GM23338 (cell line): Measurements from ENCODE around the gene IGF2BP3. TPM values are rescaled to one million over a fixed set of nuclear protein-coding genes. Genes with fewer than 3 reads are reported as not detected.
A peak's percentile ranks its signal among the peaks of the same experiment; 100 is the strongest.

Experiments
- ATAC-seq: fragments of 200-7000 bp; cut with Tn5 transposase; 3 replicates; pipeline ENCODE4 v1.9.1; 2020
- DNase-seq: peaks from one replicate; pipeline ENCODE4 v3.0.0-alpha.2; 2015; ENCODE audit warnings: low spot score
- H2AFZ ChIP-seq: fragments of 200-600 bp; sonication (generic); 2 replicates; pipeline ENCODE4 v1.8.0; 2016; ENCODE audit warnings: antibody characterized with exemption, mild to moderate bottlenecking, moderate library complexity
- H3F3A ChIP-seq: fragments of 200-600 bp; sonication (generic); replicated peaks from 2 replicates; pipeline ENCODE4 v1.8.0; 2017; ENCODE audit warnings: antibody characterized with exemption, mixed run types, low read depth
- H3K27ac ChIP-seq: fragments of 200-600 bp; sonication (generic); 2 replicates; pipeline ENCODE4 v1.6.1; 2016; ENCODE audit warnings: low read depth
- H3K27me3 ChIP-seq: fragments of 200-600 bp; sonication (generic); 2 replicates; pipeline ENCODE4 v1.8.0; 2016; ENCODE audit warnings: mild to moderate bottlenecking, mixed run types, moderate library complexity; ENCODE audit not compliant: insufficient read depth
- H3K36me3 ChIP-seq: fragments of 200-600 bp; sonication (generic); 2 replicates; pipeline ENCODE4 v1.8.0; 2016; ENCODE audit warnings: mild to moderate bottlenecking; ENCODE audit not compliant: insufficient read depth
- H3K4me1 ChIP-seq: fragments of 200-600 bp; sonication (generic); 2 replicates; pipeline ENCODE4 v1.8.0; 2016; ENCODE audit warnings: mild to moderate bottlenecking, moderate library complexity; ENCODE audit not compliant: insufficient read depth
- H3K4me2 ChIP-seq: fragments of 200-600 bp; sonication (generic); 2 replicates; pipeline ENCODE4 v1.7.1; 2017; ENCODE audit warnings: mixed run types
- H3K4me3 ChIP-seq: fragments of 200-600 bp; sonication (generic); 2 replicates; pipeline ENCODE4 v1.6.1; 2016; ENCODE audit warnings: mixed run types
- H3K79me2 ChIP-seq: fragments of 200-600 bp; sonication (generic); replicated peaks from 2 replicates; pipeline ENCODE4 v1.8.0; 2017; ENCODE audit warnings: mild to moderate bottlenecking; ENCODE audit not compliant: insufficient read depth
- H3K9me2 ChIP-seq: fragments of 200-600 bp; sonication (generic); 2 replicates; pipeline ENCODE4 v1.8.0; 2017; ENCODE audit not compliant: insufficient read depth
- H4K20me1 ChIP-seq: fragments of 200-600 bp; sonication (generic); replicated peaks from 2 replicates; pipeline ENCODE4 v1.8.0; 2017; ENCODE audit warnings: mild to moderate bottlenecking; ENCODE audit not compliant: insufficient read depth
- H3K27ac Mint-ChIP-seq: 2 replicates; pipeline ENCODE4 v1.8.0; 2020; ENCODE audit warnings: inconsistent platforms, mild to moderate bottlenecking, moderate library complexity, mixed read lengths
- H3K27me3 Mint-ChIP-seq: 3 replicates; pipeline ENCODE4 v1.8.0; 2022; ENCODE audit warnings: low read depth, mild to moderate bottlenecking, moderate library complexity, mixed read lengths, inconsistent platforms; ENCODE audit not compliant: insufficient read depth, poor library complexity
- H3K36me3 Mint-ChIP-seq: 3 replicates; pipeline ENCODE4 v1.8.0; 2021; ENCODE audit warnings: low read depth, mild to moderate bottlenecking, inconsistent platforms, moderate library complexity, mixed read lengths
- H3K4me1 Mint-ChIP-seq: 3 replicates; pipeline ENCODE4 v1.8.0; 2020; ENCODE audit warnings: mild to moderate bottlenecking, inconsistent platforms, mixed read lengths
- H3K4me3 Mint-ChIP-seq: 3 replicates; pipeline ENCODE4 v1.8.0; 2021; ENCODE audit warnings: moderate library complexity, mild to moderate bottlenecking, inconsistent platforms, mixed read lengths
- H3K9me3 Mint-ChIP-seq: 3 replicates; pipeline ENCODE4 v1.8.0; 2020; ENCODE audit warnings: moderate library complexity, mild to moderate bottlenecking, inconsistent platforms, mixed read lengths
- CTCF ChIP-seq, 2 experiments: fragments of 200-600 bp in 1 of 2; sonication (generic) in 1 of 2; conservative IDR thresholded peaks; 2 replicates each; pipeline versions ENCODE4 v1.5.1 to v1.6.1; 2016 to 2017; ENCODE audit warnings: antibody characterized with exemption in 2 of 2, low read depth in 2 of 2, mild to moderate bottlenecking in 2 of 2, moderate library complexity in 1 of 2
- ETS1 ChIP-seq: IDR thresholded peaks from 2 replicates; pipeline ENCODE4 v1.6.1; 2016; ENCODE audit warnings: antibody characterized with exemption
- EZH2 ChIP-seq: fragments of 200-600 bp; sonication (generic); IDR thresholded peaks from one replicate; pipeline ENCODE4 v1.8.0; 2017; ENCODE audit warnings: antibody characterized with exemption, mild to moderate bottlenecking, low read depth; ENCODE audit not compliant: unreplicated experiment
- EZH2phosphoT487 ChIP-seq: fragments of 200-600 bp; sonication (generic); IDR thresholded peaks from one replicate; pipeline ENCODE4 v1.8.1; 2018; ENCODE audit warnings: antibody characterized with exemption; ENCODE audit not compliant: unreplicated experiment
- JUNB ChIP-seq: IDR thresholded peaks from one replicate; pipeline ENCODE4 v1.6.1; 2016; ENCODE audit warnings: antibody characterized with exemption; ENCODE audit not compliant: unreplicated experiment
- POLR2AphosphoS5 ChIP-seq: IDR thresholded peaks from 2 replicates; pipeline ENCODE4 v1.6.1; 2016; ENCODE audit warnings: antibody characterized with exemption, low read depth
- REST ChIP-seq: IDR thresholded peaks from one replicate; pipeline ENCODE4 v1.6.1; 2018; ENCODE audit warnings: antibody characterized with exemption; ENCODE audit not compliant: unreplicated experiment
- ZNF331 ChIP-seq: fragments of 250-450 bp; sonication (Bioruptor Pico); IDR thresholded peaks from 2 replicates; pipeline ENCODE4 v1.5.0; 2020; ENCODE audit warnings: low read depth, mild to moderate bottlenecking, moderate library complexity
- ZNF462 ChIP-seq: fragments of 250-450 bp; sonication (Bioruptor Pico); IDR thresholded peaks from 2 replicates; pipeline ENCODE4 v1.5.0; 2020; ENCODE audit warnings: mild to moderate bottlenecking, moderate library complexity
- polyA plus RNA-seq: library from polyadenylated mRNA; unstranded; fragments of >200 nt; fragmentation: Nextera tagmentation; extraction: Ambion mirVana; gene quantifications from 2 replicates; pipeline ENCODE4 v1.2.1, GENCODE V29; 2016
- total RNA-seq: library from RNA; depleted of rRNA; stranded (reverse); fragments of >200 nt; shearing (Covaris generic); gene quantifications from 2 replicates; pipeline ENCODE4 v1.2.3, GENCODE V29; 2014

The IGF2BP3 gene
- total and polyA plus RNA-seq, 2 experiments from 2014 or later: 52.0 to 183 TPM

GRCh38 chr7:23474829-23475575, 4.7 kb upstream of the IGF2BP3 start:
- DNase-seq: no peak
- no peaks in the 10 kb centered on the region for H3K9me2 ChIP-seq
- no peak overlapping the region for H2AFZ ChIP-seq
- H3K9me3 Mint-ChIP-seq: peaks cover 2% of the 10 kb centered on the region; the same call in 2 of the 3 replicates
- peaks cover 65% of the 10 kb centered on the region for H3K79me2 ChIP-seq
- peak overlapping the region; percentile 84 for H3K4me3 Mint-ChIP-seq
- no peak for TF ChIP-seq POLR2AphosphoS5
- no peak for TF ChIP-seq ZNF331
- no peak for TF ChIP-seq ZNF462 (CRISPR knock-in tag)
- TF ChIP-seq ETS1: no peak
- no peak for TF ChIP-seq EZH2
- no peak for TF ChIP-seq EZH2phosphoT487
- no peak for TF ChIP-seq REST
- no peak for TF ChIP-seq JUNB
- TF ChIP-seq CTCF (conservative IDR thresholded peaks at IDR 0.05; ENCODE audit: low read depth in 2 of 2): no peak
- peak overlapping the region; percentile 74 for H3K4me2 ChIP-seq
- H3K27me3 Mint-ChIP-seq: peaks cover 16% of the 10 kb centered on the region
- peak overlapping the region; percentile 56 for H3K4me3 ChIP-seq
- no peaks in the 10 kb centered on the region for H3F3A ChIP-seq
- H3K27me3 ChIP-seq: no peaks in the 10 kb centered on the region
- H3K4me1 ChIP-seq: peaks cover 27% of the 10 kb centered on the region
- peak overlapping the region; percentile 97 for H3K27ac Mint-ChIP-seq
- no peaks in the 10 kb centered on the region for H3K36me3 ChIP-seq
- peak overlapping the region; percentile 99 for H3K27ac ChIP-seq
- no peaks in the 10 kb centered on the region for H4K20me1 ChIP-seq
- peaks cover 25% of the 10 kb centered on the region for H3K4me1 Mint-ChIP-seq
- ATAC-seq: no peak
- peaks cover 2% of the 10 kb centered on the region; the same call in 2 of the 3 replicates for H3K36me3 Mint-ChIP-seq
